Bronchial epithelial cell (primary cell): Measurements from ENCODE around the gene POU2AF2. TPM values are rescaled to one million over a fixed set of nuclear protein-coding genes. Genes with fewer than 3 reads are reported as not detected.
A peak's percentile ranks its signal among the peaks of the same experiment; 100 is the strongest.

Source experiments
- DNase-seq: peaks from one replicate; pipeline ENCODE4 v3.0.0-alpha.2; 2010; ENCODE audit warnings: low read depth
- FAIRE-seq: peaks from 2 replicates; lab custom pipeline; 2011; peaks lifted over from hg19 to GRCh38; lab: Jason Lieb, UNC
- H3K27me3 ChIP-seq: 2 replicates; pipeline ENCODE4 v1.5.1; 2011; ENCODE audit warnings: low read length; ENCODE audit not compliant: control insufficient read depth, insufficient read depth
- H3K36me3 ChIP-seq: 2 replicates; pipeline ENCODE4 v1.5.1; 2011; ENCODE audit warnings: low read length; ENCODE audit not compliant: control insufficient read depth, insufficient read depth
- H3K4me3 ChIP-seq: 2 replicates; pipeline ENCODE4 v1.5.1; 2011; ENCODE audit warnings: mild to moderate bottlenecking, low read depth, low read length, control low read depth
- CTCF ChIP-seq: IDR thresholded peaks from 2 replicates; pipeline ENCODE4 v1.5.1; 2011; ENCODE audit warnings: mild to moderate bottlenecking, moderate library complexity, low read length, control low read depth, inconsistent platforms; ENCODE audit not compliant: insufficient read depth, severe bottlenecking
- total RNA-seq: library from RNA; depleted of rRNA; stranded (reverse); fragments of >200 nt; gene quantifications from 2 replicates; pipeline ENCODE4 v1.2.1, GENCODE V29; 2014

The POU2AF2 gene
- total RNA-seq, 1 donor from 2014 or later = not detected

DNA sequence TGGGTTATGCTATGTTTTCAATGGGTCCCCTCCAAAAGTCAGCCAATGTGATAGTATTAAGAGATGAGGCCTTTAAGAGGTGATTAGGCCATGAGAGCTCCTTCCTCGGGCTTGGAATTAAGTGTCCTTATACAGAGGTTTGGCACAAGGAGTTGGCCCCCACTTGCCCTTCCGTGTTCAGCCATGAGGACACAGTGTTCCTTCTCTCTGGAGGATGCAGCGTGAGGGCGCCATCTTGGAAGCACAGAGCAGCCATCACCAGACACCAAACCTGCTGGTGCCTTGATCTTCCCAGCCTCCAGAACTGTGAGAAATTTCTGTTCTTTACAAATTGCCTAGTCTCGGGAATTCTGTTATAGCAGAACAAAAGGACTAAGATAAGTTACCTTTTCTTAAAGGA lies 79.7 kb downstream of the POU2AF2 start:
- H3K27me3 ChIP-seq = peaks cover 21% of the 10 kb centered on the region
- FAIRE-seq (no peak), DNase-seq (no peak)
- H3K4me3 ChIP-seq = no peak overlapping the region
- no peaks in the 10 kb centered on the region for H3K36me3 ChIP-seq
- TF ChIP-seq CTCF = no peak

- Histone ChIP-seq H3K36me3 (no peaks in the 10 kb centered on the region), H3K27me3 (peaks cover 12% of the 10 kb centered on the region), H3K4me3 (no peak overlapping the region)
- DNase-seq (no peak), FAIRE-seq (peak; percentile 18)
- no peak for TF ChIP-seq CTCF
Measured at GRCh38 chr11:111326824-111327223, 81.3 kb downstream of the POU2AF2 start.

- H3K36me3 ChIP-seq = no peaks in the 10 kb centered on the region
- TF ChIP-seq CTCF = no peak
- peaks cover 7% of the 10 kb centered on the region for H3K27me3 ChIP-seq
- no peak overlapping the region for H3K4me3 ChIP-seq
- DNase-seq (peak; percentile 39), FAIRE-seq (no peak)
Measured at GRCh38 chr11:111327908-111328624, 82.5 kb downstream of the POU2AF2 start.

- no peak for TF ChIP-seq CTCF
- H3K27me3 ChIP-seq = peaks cover 3% of the 10 kb centered on the region
- no peak overlapping the region for H3K4me3 ChIP-seq
- DNase-seq (peak; percentile 27), FAIRE-seq (no peak)
- no peaks in the 10 kb centered on the region for H3K36me3 ChIP-seq
Measured at GRCh38 chr11:111329306-111330204, 84.0 kb downstream of the POU2AF2 start.

DNA sequence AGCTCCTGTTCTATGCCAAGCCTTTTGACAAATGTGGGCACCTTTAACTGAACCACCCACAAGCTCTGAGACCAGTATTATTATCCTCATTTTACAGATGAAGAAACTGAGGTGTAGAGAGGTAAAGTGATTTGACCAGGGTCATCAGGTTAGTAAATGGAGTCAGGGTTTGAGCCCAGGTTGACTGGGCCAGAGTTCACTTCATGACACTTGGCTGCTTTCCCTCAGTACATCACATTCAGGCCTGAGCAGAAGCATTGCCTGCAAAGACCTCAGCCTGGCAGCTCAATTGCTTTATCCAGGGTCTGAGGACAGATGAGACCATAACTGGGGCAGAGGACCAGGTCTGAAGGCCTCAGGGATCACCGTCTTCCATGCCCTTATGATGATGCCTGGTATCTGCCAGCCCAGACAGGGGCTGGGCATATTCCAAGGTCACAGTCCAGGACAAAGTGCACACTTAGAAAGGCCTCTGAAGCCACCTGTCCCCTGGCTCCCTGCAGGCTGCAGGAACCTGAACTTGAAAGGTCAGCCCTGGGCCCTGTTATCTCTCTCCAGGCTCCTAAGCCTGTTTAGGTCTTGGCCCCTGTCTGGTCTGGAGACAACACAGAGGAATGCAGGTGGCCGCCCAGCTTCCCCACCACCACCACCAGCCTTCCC lies 84.8 kb downstream of the POU2AF2 start:
- H3K27me3 ChIP-seq = peaks cover 2% of the 10 kb centered on the region
- H3K36me3 ChIP-seq = no peaks in the 10 kb centered on the region
- DNase-seq (no peak), FAIRE-seq (no peak)
- TF ChIP-seq CTCF = no peak
- H3K4me3 ChIP-seq = no peak overlapping the region
